HCT116 (cell line): ENCODE data around the gene METTL24. TPM values are rescaled to one million over a fixed set of nuclear protein-coding genes. Genes with fewer than 3 reads are reported as not detected.

Source experiments
- ATAC-seq: fragments of 200-7000 bp; cut with Tn5 transposase; 2 replicates; pipeline ENCODE4 v1.9.1; 2020; ENCODE audit warnings: mild to moderate bottlenecking, moderate library complexity
- BruUV-seq: library from RNA; stranded (reverse); fragments of 400-500 nt; replicated peaks from 2 replicates; lab custom pipeline; 2021; lab: Mats Ljungman, UMichigan
- CTCF ChIA-PET: fragments of 300-600 bp; sonication (Branson Sonifier 250); formaldehyde crosslinking; loops from one replicate; lab custom pipeline; 2021; ENCODE audit warnings: antibody characterized with exemption; lab: Charles Lee
- POLR2A ChIA-PET: fragments of 300-600, 350-600 bp; sonication (Branson Sonifier 250); formaldehyde crosslinking; loops from one replicate; lab custom pipeline; 2021; ENCODE audit warnings: antibody characterized with exemption; lab: Charles Lee
- RAD21 ChIA-PET, 2 experiments: fragments of 300-600 bp; sonication (Branson Sonifier 250); formaldehyde crosslinking; loops; one replicate each; lab custom pipeline; 2023; ENCODE audit warnings: low total read pairs in 2 of 2; ENCODE audit not compliant: uncharacterized antibody in 2 of 2, unreplicated experiment in 2 of 2, low non-redundant PET in 1 of 2; lab: Charles Lee
- DNase-seq: peaks from one replicate; pipeline ENCODE4 v3.0.0-alpha.2; 2010; ENCODE audit warnings: low read depth, low spot score
- H2AFZ ChIP-seq: fragments of 200-600 bp; shearing (Covaris generic), sonication (generic); 2 replicates; pipeline ENCODE4 v1.6.1; 2017; ENCODE audit warnings: low read depth, mixed run types, mixed read lengths, antibody characterized with exemption, low read length; ENCODE audit not compliant: poor library complexity, severe bottlenecking
- H3K27ac ChIP-seq: 2 replicates; pipeline ENCODE4 v1.5.1; 2012; ENCODE audit warnings: low read depth, low read length
- H3K27me3 ChIP-seq: fragments of 200-600 bp; sonication (generic); 2 replicates; pipeline ENCODE4 v1.6.1; 2016; ENCODE audit warnings: mixed run types, low read length, mixed read lengths; ENCODE audit not compliant: insufficient read depth
- H3K36me3 ChIP-seq, 2 experiments: fragments of 200-500 bp in 1 of 2; fragments of 200-600 bp in 1 of 2; sonication (Bioruptor generic) in 1 of 2; sonication (generic) in 1 of 2; 2 replicates each; pipeline versions ENCODE4 v1.5.1 to v1.6.1; 2014 to 2016; ENCODE audit warnings: low read length in 2 of 2, inconsistent platforms in 1 of 2, mixed read lengths in 1 of 2, mixed run types in 1 of 2; ENCODE audit not compliant: insufficient read depth in 2 of 2, control insufficient read depth in 1 of 2
- H3K4me1 ChIP-seq, 2 experiments: fragments of 200-600 bp in 1 of 2; sonication (generic) in 1 of 2; 2 replicates each; pipeline versions ENCODE4 v1.5.1 to v1.6.1; 2012 to 2017; ENCODE audit warnings: low read length in 2 of 2, inconsistent platforms in 1 of 2, mild to moderate bottlenecking in 1 of 2, mixed read lengths in 1 of 2, mixed run types in 1 of 2, moderate library complexity in 1 of 2; ENCODE audit not compliant: insufficient read depth in 2 of 2, control insufficient read depth in 1 of 2
- H3K4me2 ChIP-seq: fragments of 200-600 bp; sonication (generic); 2 replicates; pipeline ENCODE4 v1.6.1; 2017; ENCODE audit warnings: mixed run types, low read length, mixed read lengths
- H3K4me3 ChIP-seq, 2 experiments: fragments of 200-600 bp in 1 of 2; sonication (generic) in 1 of 2; replicated peaks in 1 of 2; 2 replicates each; pipeline ENCODE4 v1.5.1; 2011 to 2016; ENCODE audit warnings: low read length in 2 of 2, control low read depth in 1 of 2, low read depth in 1 of 2, mild to moderate bottlenecking in 1 of 2, mixed read lengths in 1 of 2, mixed run types in 1 of 2
- H3K79me2 ChIP-seq: fragments of 200-600 bp; sonication (generic); 2 replicates; pipeline ENCODE4 v1.6.1; 2017; ENCODE audit warnings: mild to moderate bottlenecking, mixed run types, low read length, moderate library complexity, mixed read lengths; ENCODE audit not compliant: insufficient read depth
- H3K9ac ChIP-seq: fragments of 200-600 bp; sonication (generic); 2 replicates; pipeline ENCODE4 v1.6.1; 2016; ENCODE audit warnings: low read length, mixed read lengths
- H3K9me2 ChIP-seq: fragments of 200-600 bp; sonication (generic), shearing (Covaris generic); 2 replicates; pipeline ENCODE4 v1.6.1; 2017; ENCODE audit warnings: mixed run types, mild to moderate bottlenecking, moderate library complexity; ENCODE audit not compliant: insufficient read depth
- H3K9me3 ChIP-seq, 2 experiments: fragments of 200-500 bp in 1 of 2; fragments of 200-600 bp in 1 of 2; sonication (Bioruptor generic) in 1 of 2; sonication (generic) in 1 of 2; 2 replicates each; pipeline ENCODE4 v1.6.1; 2014 to 2017; ENCODE audit warnings: low read length in 2 of 2, mixed read lengths in 2 of 2, inconsistent platforms in 1 of 2, low read depth in 1 of 2, mild to moderate bottlenecking in 1 of 2, mixed run types in 1 of 2, moderate library complexity in 1 of 2; ENCODE audit not compliant: control insufficient read depth in 1 of 2, insufficient read depth in 1 of 2
- H4K20me1 ChIP-seq: fragments of 200-600 bp; sonication (generic), shearing (Covaris generic); 2 replicates; pipeline ENCODE4 v1.6.1; 2017; ENCODE audit warnings: mixed run types, mild to moderate bottlenecking, moderate library complexity; ENCODE audit not compliant: insufficient read depth
- ATF3 ChIP-seq: IDR thresholded peaks from 2 replicates; pipeline ENCODE4 v1.6.1; 2012
- CBX3 ChIP-seq: IDR thresholded peaks from 2 replicates; pipeline ENCODE4 v1.6.1; 2012; ENCODE audit warnings: low read depth
- CEBPB ChIP-seq: IDR thresholded peaks from 2 replicates; pipeline ENCODE4 v1.6.1; 2012; ENCODE audit warnings: low read depth
- EGR1 ChIP-seq: IDR thresholded peaks from 2 replicates; pipeline ENCODE4 v1.6.1; 2012; ENCODE audit warnings: low read depth
- ELF1 ChIP-seq: IDR thresholded peaks from 2 replicates; pipeline ENCODE4 v1.6.1; 2012; ENCODE audit warnings: low read depth, borderline replicate concordance
- EZH2phosphoT487 ChIP-seq: fragments of 200-600 bp; IDR thresholded peaks from 2 replicates; pipeline ENCODE4 v1.6.1; 2018; ENCODE audit warnings: antibody characterized with exemption, borderline replicate concordance
- FOSL1 ChIP-seq: IDR thresholded peaks from 2 replicates; pipeline ENCODE4 v1.6.1; 2012; ENCODE audit warnings: low read depth
- JUND ChIP-seq: IDR thresholded peaks from 2 replicates; pipeline ENCODE4 v1.6.1; 2012
- MAX ChIP-seq: IDR thresholded peaks from 2 replicates; pipeline ENCODE4 v1.6.1; 2012
- POLR2A ChIP-seq: IDR thresholded peaks from 2 replicates; pipeline ENCODE4 v1.7.0; 2011; ENCODE audit warnings: borderline replicate concordance; ENCODE audit not compliant: insufficient read depth, insufficient read length; ENCODE audit errors: extremely low read depth
- POLR2AphosphoS5 ChIP-seq: IDR thresholded peaks from 2 replicates; pipeline ENCODE4 v1.6.1; 2011; ENCODE audit warnings: mild to moderate bottlenecking, low read depth, low read length, moderate library complexity
- SIN3A ChIP-seq: IDR thresholded peaks from 2 replicates; pipeline ENCODE4 v1.6.1; 2012; ENCODE audit warnings: low read depth
- SP1 ChIP-seq: IDR thresholded peaks from 2 replicates; pipeline ENCODE4 v1.6.1; 2012; ENCODE audit warnings: low read depth
- SRF ChIP-seq: IDR thresholded peaks from 2 replicates; pipeline ENCODE4 v1.6.1; 2012; ENCODE audit warnings: low read depth
- TCF7L2 ChIP-seq: IDR thresholded peaks from 2 replicates; pipeline ENCODE4 v1.7.0; 2011; ENCODE audit warnings: borderline replicate concordance, inconsistent platforms; ENCODE audit not compliant: insufficient read depth, insufficient read length; ENCODE audit errors: extremely low read depth
- YY1 ChIP-seq: IDR thresholded peaks from 2 replicates; pipeline ENCODE4 v1.6.1; 2011; ENCODE audit warnings: low read length, low read depth, moderate library complexity, mild to moderate bottlenecking; ENCODE audit not compliant: insufficient replicate concordance; ENCODE audit errors: extremely low read depth
- ZNF274 ChIP-seq: fragments of 200-500 bp; sonication (Bioruptor generic); IDR thresholded peaks from 2 replicates; pipeline ENCODE4 v1.6.1; 2014; ENCODE audit warnings: mild to moderate bottlenecking, low read depth, low read length, inconsistent platforms
- intact Hi-C: fragments of 100-400 bp; cut with micrococcal nuclease; formaldehyde crosslinking; loops from 2 replicates; pipeline ENCODE4 v1.10.0; 2022
- total RNA-seq: library from RNA; stranded (reverse); gene quantifications from one replicate; pipeline ENCODE4 v1.2.1, GENCODE V29; 2021; ENCODE audit not compliant: unreplicated experiment
- TF ChIP-seq, protein P1 (sequence below): IDR thresholded peaks from 2 replicates; pipeline ENCODE4 v1.6.1; 2011; ENCODE audit warnings: mild to moderate bottlenecking, low read length, moderate library complexity; ENCODE audit not compliant: insufficient replicate concordance; ENCODE audit errors: extremely low read depth

The METTL24 gene
- total RNA-seq, 1 experiment from 2014 or later, result not detected

GRCh38 chr6:110226261-110226660, 131.9 kb downstream of the METTL24 start (continued):
- TF ChIP-seq TCF7L2 (no peak), SRF (no peak), FOSL1 (no peak), CEBPB (no peak), YY1 (no peak)

DNA sequence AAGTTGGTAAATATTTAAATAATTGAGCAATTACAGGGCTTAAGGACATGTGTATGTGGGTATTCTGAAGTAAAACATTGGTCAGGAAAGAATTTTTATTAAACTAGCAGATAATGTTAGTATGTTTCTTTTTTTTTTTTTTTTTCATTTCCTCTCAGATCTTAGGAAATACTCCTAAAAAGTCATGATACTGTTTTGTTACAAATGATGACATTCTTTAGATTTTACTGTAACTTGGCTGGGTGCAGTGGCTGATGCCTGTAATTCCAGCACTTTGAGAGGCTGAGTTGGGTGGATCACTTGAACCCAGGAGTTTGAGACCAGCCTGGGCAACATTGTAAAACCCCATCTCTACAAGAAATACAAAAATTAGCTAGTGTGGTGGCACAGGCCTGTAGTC, 136.4 kb downstream of the METTL24 start:
- no peak for TF ChIP-seq SP1
- no peak for TF ChIP-seq SIN3A
- TF ChIP-seq CBX3, result no peak
- no peak for TF ChIP-seq JUND
- no peak for TF ChIP-seq ATF3
- no peak for TF ChIP-seq POLR2A
- TF ChIP-seq SRF, result no peak
- Histone ChIP-seq H3K36me3 (peaks cover 3 to 23% of the 10 kb centered on the region in 2 experiments; a peak in 3 of 4 replicates), H3K79me2 (no peaks in the 10 kb centered on the region), H3K4me3 (no peak overlapping the region), H3K27me3 (no peaks in the 10 kb centered on the region), H3K27ac (no peak overlapping the region), H3K4me1 (peaks cover 0 to 4% of the 10 kb centered on the region in 2 experiments; a peak in 1 of 4 replicates), H3K4me2 (no peak overlapping the region), H3K9ac (no peak overlapping the region), H4K20me1 (no peaks in the 10 kb centered on the region), H3K9me3 (no peaks in the 10 kb centered on the region), H2AFZ (no peak overlapping the region), H3K9me2 (no peaks in the 10 kb centered on the region)
- CTCF ChIA-PET, result no interaction called here
- DNase-seq (no peak), ATAC-seq (no peak)
- intact Hi-C loops, result no loop called here
- POLR2A ChIA-PET, result no interaction called here
- no TSS peak for BruUV-seq
- RAD21 ChIA-PET, result interaction anchor here in 1 of 2 experiments (0.5 kb wide), 1 partner anchor 67 kb away, joined by 4 read pairs; no protein-coding TSS in a partner anchor

DNA sequence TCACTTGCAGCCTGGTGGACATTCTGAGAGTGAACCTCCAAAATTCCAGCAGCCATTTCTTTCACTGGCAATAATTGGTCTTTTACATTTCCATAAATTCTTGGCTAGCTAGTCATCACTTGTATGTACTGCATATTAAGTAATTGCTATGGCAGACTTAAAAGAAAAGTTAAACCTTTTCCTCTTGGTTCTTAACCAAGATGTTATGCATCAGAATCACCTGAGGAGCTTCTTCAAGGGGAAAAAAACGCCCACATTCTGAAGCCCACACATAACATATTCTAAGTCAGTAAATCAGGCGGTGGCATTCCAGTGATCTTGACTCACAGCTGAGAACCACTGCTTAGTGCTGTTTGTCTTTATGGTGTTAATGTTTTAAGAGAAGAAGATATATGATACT, 140.9 kb downstream of the METTL24 start:
- Histone ChIP-seq H3K4me1 (peaks cover 0 to 4% of the 10 kb centered on the region in 2 experiments; a peak in 1 of 4 replicates), H3K79me2 (no peaks in the 10 kb centered on the region), H3K4me2 (no peak overlapping the region), H4K20me1 (no peaks in the 10 kb centered on the region), H3K9ac (no peak overlapping the region), H2AFZ (no peak overlapping the region), H3K9me3 (no peaks in the 10 kb centered on the region), H3K36me3 (peaks cover 8 to 34% of the 10 kb centered on the region in 2 experiments), H3K4me3 (no peak overlapping the region), H3K27ac (no peak overlapping the region), H3K9me2 (no peaks in the 10 kb centered on the region), H3K27me3 (no peaks in the 10 kb centered on the region)
- intact Hi-C loops, result no loop called here
- BruUV-seq, result no TSS peak
- ChIA-PET RAD21 (no interaction called here), POLR2A (no interaction called here), CTCF (no interaction called here)
- DNase-seq, result no peak
- ATAC-seq, result no peak
- TF ChIP-seq EGR1 (no peak), ATF3 (no peak), MAX (no peak), POLR2A (no peak), POLR2AphosphoS5 (no peak), ZNF274 (no peak), YY1 (no peak), SP1 (no peak), JUND (no peak), ELF1 (no peak), EZH2phosphoT487 (no peak)
- TF ChIP-seq, protein P1, sequence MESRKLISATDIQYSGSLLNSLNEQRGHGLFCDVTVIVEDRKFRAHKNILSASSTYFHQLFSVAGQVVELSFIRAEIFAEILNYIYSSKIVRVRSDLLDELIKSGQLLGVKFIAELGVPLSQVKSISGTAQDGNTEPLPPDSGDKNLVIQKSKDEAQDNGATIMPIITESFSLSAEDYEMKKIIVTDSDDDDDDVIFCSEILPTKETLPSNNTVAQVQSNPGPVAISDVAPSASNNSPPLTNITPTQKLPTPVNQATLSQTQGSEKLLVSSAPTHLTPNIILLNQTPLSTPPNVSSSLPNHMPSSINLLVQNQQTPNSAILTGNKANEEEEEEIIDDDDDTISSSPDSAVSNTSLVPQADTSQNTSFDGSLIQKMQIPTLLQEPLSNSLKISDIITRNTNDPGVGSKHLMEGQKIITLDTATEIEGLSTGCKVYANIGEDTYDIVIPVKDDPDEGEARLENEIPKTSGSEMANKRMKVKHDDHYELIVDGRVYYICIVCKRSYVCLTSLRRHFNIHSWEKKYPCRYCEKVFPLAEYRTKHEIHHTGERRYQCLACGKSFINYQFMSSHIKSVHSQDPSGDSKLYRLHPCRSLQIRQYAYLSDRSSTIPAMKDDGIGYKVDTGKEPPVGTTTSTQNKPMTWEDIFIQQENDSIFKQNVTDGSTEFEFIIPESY, result no peak
